RWPE1 (cell line): ENCODE results near the gene CAPN9.

Experiments
- CTCF ChIA-PET: fragments of 350-600 bp; sonication (Branson Sonifier 250); formaldehyde crosslinking; extraction: SDS; loops from one replicate; lab custom pipeline; 2021; lab: Yijun Ruan, JAX
- POLR2A ChIA-PET: fragments of 400-600 bp; formaldehyde crosslinking; extraction: SDS; loops from one replicate; lab custom pipeline; 2020; ENCODE audit warnings: antibody characterized with exemption; ENCODE audit not compliant: low non-redundant PET; lab: Yijun Ruan, JAX
- DNase-seq: peaks from one replicate; pipeline ENCODE4 v3.0.0; 2012; ENCODE audit warnings: low spot score
- H3K27ac ChIP-seq: fragments of 450-650 bp; 2 replicates; pipeline ENCODE4 v1.5.1; 2017
- TF ChIP-seq, protein P1 (sequence below): fragments of 450-650 bp; conservative IDR thresholded peaks from 2 replicates; pipeline ENCODE4 v1.5.1; 2017; ENCODE audit warnings: low read depth, mild to moderate bottlenecking

Gene CAPN9

GRCh38 chr1:230752407-230752806 lies 5.2 kb downstream of the CAPN9 start:
- ChIA-PET CTCF (interaction anchor here (0.7 kb wide), 1 partner anchor 53 kb away, joined by 3 read pairs; no protein-coding TSS in a partner anchor), POLR2A (no interaction called here)
- no peak for DNase-seq

DNA sequence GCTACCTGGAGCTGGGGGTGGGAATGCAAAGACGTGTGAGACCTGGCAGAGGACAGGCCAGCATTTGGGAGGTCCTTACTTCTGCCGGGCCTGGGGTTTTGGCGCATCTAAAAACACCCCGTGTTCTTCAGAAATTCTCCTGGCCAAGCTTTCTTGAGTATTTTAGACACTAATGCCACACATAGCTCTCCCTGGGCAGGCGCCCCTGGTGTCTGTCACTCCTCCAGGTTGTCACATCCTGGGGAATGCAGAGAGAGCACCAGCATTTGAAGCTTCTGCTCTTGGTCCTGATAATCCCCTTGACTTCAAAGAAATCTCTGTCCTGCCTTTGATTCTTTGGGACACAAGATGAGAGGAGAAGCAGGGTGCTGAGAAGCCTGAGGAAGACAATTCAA lies 6.0 kb downstream of the CAPN9 start:
- POLR2A ChIA-PET, result no interaction called here
- H3K27ac ChIP-seq, result peak overlapping the region; percentile 9; the same call in 1 of the 2 replicates
- TF ChIP-seq, protein P1, sequence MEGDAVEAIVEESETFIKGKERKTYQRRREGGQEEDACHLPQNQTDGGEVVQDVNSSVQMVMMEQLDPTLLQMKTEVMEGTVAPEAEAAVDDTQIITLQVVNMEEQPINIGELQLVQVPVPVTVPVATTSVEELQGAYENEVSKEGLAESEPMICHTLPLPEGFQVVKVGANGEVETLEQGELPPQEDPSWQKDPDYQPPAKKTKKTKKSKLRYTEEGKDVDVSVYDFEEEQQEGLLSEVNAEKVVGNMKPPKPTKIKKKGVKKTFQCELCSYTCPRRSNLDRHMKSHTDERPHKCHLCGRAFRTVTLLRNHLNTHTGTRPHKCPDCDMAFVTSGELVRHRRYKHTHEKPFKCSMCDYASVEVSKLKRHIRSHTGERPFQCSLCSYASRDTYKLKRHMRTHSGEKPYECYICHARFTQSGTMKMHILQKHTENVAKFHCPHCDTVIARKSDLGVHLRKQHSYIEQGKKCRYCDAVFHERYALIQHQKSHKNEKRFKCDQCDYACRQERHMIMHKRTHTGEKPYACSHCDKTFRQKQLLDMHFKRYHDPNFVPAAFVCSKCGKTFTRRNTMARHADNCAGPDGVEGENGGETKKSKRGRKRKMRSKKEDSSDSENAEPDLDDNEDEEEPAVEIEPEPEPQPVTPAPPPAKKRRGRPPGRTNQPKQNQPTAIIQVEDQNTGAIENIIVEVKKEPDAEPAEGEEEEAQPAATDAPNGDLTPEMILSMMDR, result no peak
- no peak for DNase-seq
- CTCF ChIA-PET, result no interaction called here

More at GRCh38 chr1:230752407-230752806, 5.2 kb downstream of the CAPN9 start:
- no peak overlapping the region for H3K27ac ChIP-seq
- TF ChIP-seq, protein P1, result no peak

DNA sequence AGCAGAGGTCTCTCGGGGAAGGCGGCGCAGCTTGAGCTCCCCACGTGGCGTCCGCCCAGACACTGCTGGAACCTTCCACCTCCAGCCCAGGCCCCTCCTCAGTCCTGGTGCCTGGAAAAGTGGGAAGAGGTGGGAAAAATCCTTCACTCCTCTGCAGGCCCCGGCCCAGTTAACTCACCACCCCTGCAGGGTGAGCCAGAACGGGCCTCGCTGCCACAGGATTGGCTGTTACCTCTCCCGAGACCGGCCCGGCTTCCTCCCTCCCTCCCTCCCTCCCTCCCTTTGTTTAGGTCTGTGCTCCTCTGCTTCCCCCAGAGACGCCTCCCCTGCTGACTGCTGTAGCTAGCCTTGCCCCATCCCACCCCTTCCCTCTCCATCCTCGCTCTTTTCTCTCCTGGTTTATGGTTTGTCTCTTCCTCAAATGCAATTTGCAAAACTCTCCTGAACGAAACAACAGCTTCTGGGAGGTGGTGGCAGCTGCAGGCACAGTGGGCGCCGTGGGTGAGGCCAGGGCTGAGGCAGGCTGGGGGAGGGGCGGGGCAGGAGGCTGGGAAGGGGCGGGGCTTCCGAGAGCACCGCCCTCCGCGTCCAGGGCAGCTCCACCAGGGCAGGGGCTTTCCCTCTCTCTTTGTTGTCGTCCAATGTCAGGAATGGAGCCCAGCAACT lies 6.5 kb downstream of the CAPN9 start:
- ChIA-PET CTCF (interaction anchor here (0.6 kb wide), 1 partner anchor 376 kb away, joined by 4 read pairs; no protein-coding TSS in a partner anchor), POLR2A (no interaction called here)
- peak overlapping the region; percentile 9; the same call in 1 of the 2 replicates for H3K27ac ChIP-seq
- DNase-seq, result peak; percentile 51
- TF ChIP-seq, protein P1, result no peak

GRCh38 chr1:230754796-230755195 lies 7.6 kb downstream of the CAPN9 start:
- H3K27ac ChIP-seq, result no peak overlapping the region
- ChIA-PET POLR2A (no interaction called here), CTCF (interaction anchor here (0.6 kb wide), 1 partner anchor 82 kb away, joined by 3 read pairs; no protein-coding TSS in a partner anchor)
- no peak for DNase-seq
- TF ChIP-seq, protein P1, result no peak

GRCh38 chr1:230757856-230758708 lies 10.9 kb downstream of the CAPN9 start:
- DNase-seq, result no peak
- CTCF ChIA-PET, result no interaction called here
- TF ChIP-seq, protein P1, result no peak
- H3K27ac ChIP-seq, result no peak overlapping the region
- POLR2A ChIA-PET, result interaction anchor here (0.6 kb wide), 1 partner anchor 90 kb away, joined by 3 read pairs; no protein-coding TSS in a partner anchor

GRCh38 chr1:230758709-230759368 lies 11.7 kb downstream of the CAPN9 start:
- TF ChIP-seq, protein P1, result no peak
- H3K27ac ChIP-seq, result no peak overlapping the region
- ChIA-PET CTCF (no interaction called here), POLR2A (interaction anchor here (0.6 kb wide), 1 partner anchor 91 kb away, joined by 3 read pairs; no protein-coding TSS in a partner anchor)
- no peak for DNase-seq
